ENCODE results near the gene ZCCHC17. TPM values are rescaled to one million over a fixed set of nuclear protein-coding genes. Genes with fewer than 3 reads are reported as not detected.

ZCCHC17 gene
- total and polyA plus RNA-seq, 2 donors (not counting 3 experiments of a cell fraction or from before 2014, with no cell fraction given): 32.0 to 41.4 TPM

DNA sequence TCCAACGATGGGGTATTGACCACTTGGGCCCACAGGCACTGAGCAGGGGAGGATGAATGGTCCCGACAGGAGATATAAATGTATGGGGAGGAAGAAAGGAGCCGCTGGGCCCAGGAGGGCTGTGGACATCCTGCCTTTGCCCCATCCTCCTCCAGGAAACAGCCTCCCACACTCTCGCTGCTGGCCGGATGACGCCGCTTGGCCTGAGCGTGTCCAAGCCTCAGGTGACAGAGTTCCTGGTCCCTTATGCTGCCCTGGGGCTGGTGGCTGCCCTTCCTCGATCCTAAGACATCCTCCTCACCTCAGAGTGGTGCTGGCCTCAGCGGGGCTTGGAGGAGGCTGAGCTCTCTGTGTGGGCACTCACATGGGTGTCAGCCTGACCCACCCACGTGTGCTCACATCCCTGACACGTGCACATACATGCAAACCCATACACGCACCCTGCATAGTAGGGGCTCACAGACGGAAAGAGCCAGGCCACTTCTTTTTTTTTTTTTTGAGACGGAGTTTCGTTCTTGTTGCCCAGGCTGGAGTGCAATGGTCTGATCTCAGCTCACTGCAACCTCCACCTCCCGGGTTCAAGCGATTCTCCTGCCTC lies 110.3 kb downstream of the ZCCHC17 start:
- intact Hi-C loops (cut with micrococcal nuclease) (no loop called here), dilution Hi-C loops (cut with MboI; ENCODE audit: extremely low pct_ligation_motif_present, low sequenced_read_pairs) (no loop called here)
- TF ChIP-seq JUN (IDR thresholded peaks at IDR 0.05; ENCODE audit: borderline replicate concordance, insufficient read depth, insufficient read length, low read depth) (no peak), POLR2AphosphoS5 (IDR thresholded peaks at IDR 0.05; ENCODE audit: insufficient read depth, low read depth, low read length) (no peak), FOS (IDR thresholded peaks at IDR 0.05; ENCODE audit: borderline replicate concordance, insufficient read depth, low read length) (no peak), EZH2 (IDR thresholded peaks at IDR 0.05; ENCODE audit: borderline replicate concordance, low read depth, low read length, severe bottlenecking) (no peak), POLR2A (IDR thresholded peaks at IDR 0.05; ENCODE audit: low read depth, low read length) (no peak), MYC (IDR thresholded peaks at IDR 0.05; ENCODE audit: low read depth, low read length) (no peak), GATA2 (IDR thresholded peaks at IDR 0.05; ENCODE audit: insufficient read depth, insufficient read length, low read depth, low read length) (no peak)
- TF ChIP-seq, protein P1, sequence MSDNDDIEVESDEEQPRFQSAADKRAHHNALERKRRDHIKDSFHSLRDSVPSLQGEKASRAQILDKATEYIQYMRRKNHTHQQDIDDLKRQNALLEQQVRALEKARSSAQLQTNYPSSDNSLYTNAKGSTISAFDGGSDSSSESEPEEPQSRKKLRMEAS (IDR thresholded peaks at IDR 0.05; ENCODE audit: insufficient read depth, insufficient read length): no peak
- TF ChIP-seq, protein P2, sequence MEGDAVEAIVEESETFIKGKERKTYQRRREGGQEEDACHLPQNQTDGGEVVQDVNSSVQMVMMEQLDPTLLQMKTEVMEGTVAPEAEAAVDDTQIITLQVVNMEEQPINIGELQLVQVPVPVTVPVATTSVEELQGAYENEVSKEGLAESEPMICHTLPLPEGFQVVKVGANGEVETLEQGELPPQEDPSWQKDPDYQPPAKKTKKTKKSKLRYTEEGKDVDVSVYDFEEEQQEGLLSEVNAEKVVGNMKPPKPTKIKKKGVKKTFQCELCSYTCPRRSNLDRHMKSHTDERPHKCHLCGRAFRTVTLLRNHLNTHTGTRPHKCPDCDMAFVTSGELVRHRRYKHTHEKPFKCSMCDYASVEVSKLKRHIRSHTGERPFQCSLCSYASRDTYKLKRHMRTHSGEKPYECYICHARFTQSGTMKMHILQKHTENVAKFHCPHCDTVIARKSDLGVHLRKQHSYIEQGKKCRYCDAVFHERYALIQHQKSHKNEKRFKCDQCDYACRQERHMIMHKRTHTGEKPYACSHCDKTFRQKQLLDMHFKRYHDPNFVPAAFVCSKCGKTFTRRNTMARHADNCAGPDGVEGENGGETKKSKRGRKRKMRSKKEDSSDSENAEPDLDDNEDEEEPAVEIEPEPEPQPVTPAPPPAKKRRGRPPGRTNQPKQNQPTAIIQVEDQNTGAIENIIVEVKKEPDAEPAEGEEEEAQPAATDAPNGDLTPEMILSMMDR (IDR thresholded peaks at IDR 0.05; ENCODE audit: extremely low read depth in 1 of 2, insufficient read depth in 1 of 2, low read depth in 1 of 2, low read length in 2 of 2): no peak
- Histone ChIP-seq H3K4me2 (ENCODE audit: insufficient read depth, low read length) (no peak overlapping the region), H2AFZ (ENCODE audit: low read depth, low read length) (no peak overlapping the region), H3K27me3 (ENCODE audit: control insufficient read depth in 2 of 2, insufficient read depth in 2 of 2, low read length in 2 of 2) (peaks cover 3 to 19% of the 10 kb centered on the region in 2 experiments), H3K9me1 (replicated peaks; ENCODE audit: control insufficient read depth, extremely low read depth, insufficient read depth, low read length) (no peaks in the 10 kb centered on the region), H3K4me1 (ENCODE audit: control insufficient read depth, extremely low read depth, insufficient read depth, low read length) (no peaks in the 10 kb centered on the region), H3K9me3 (replicated peaks; ENCODE audit: control insufficient read depth, insufficient read depth, low read length) (no peaks in the 10 kb centered on the region), H3K36me3 (ENCODE audit: control insufficient read depth in 2 of 2, extremely low read depth in 1 of 2, insufficient read depth in 2 of 2, low read length in 2 of 2) (no peaks in the 10 kb centered on the region), H3K9ac (replicated peaks; ENCODE audit: extremely low read depth, insufficient read depth, low read length) (no peak overlapping the region), H3K4me3 (replicated peaks in 1 of 3; ENCODE audit: insufficient read depth in 1 of 3, low read depth in 1 of 3, low read length in 3 of 3) (no peak overlapping the region), H3K79me2 (ENCODE audit: control insufficient read depth, insufficient read depth, low read length) (no peaks in the 10 kb centered on the region), H4K20me1 (replicated peaks; ENCODE audit: control insufficient read depth, extremely low read depth, insufficient read depth, low read length) (no peaks in the 10 kb centered on the region), H3K27ac (ENCODE audit: insufficient read depth, low read depth, low read length) (no peak overlapping the region)
- FAIRE-seq: no peak
- CTCF ChIA-PET: interaction anchor here (2.2 kb wide), 1 partner anchor 14 kb away, joined by 8 read pairs; no protein-coding TSS in a partner anchor
- BruUV-seq (replicated peaks): no TSS peak
- DNase-seq (ENCODE audit: low read depth, low spot score): no peak
- POLR2A ChIA-PET: no interaction called here

Data from endothelial cell of umbilical vein (primary cell).